H4 (cell line): ENCODE data around the gene SCN5A. TPM values are rescaled to one million over a fixed set of nuclear protein-coding genes. Genes with fewer than 3 reads are reported as not detected.
A peak's percentile ranks its signal among the peaks of the same experiment; 100 is the strongest.

ENCODE experiments used
- DNase-seq: peaks from one replicate; pipeline ENCODE4 v3.0.0-alpha.2; 2015; ENCODE audit warnings: low spot score
- total RNA-seq: library from RNA; depleted of rRNA; stranded (reverse); fragments of >200 nt; shearing (Covaris generic); gene quantifications from 2 replicates; pipeline ENCODE4 v1.2.3, GENCODE V29; 2014; rRNA removed

The SCN5A gene
- total RNA-seq, result 0.85 and 3.0 TPM in 2 replicates

DNA sequence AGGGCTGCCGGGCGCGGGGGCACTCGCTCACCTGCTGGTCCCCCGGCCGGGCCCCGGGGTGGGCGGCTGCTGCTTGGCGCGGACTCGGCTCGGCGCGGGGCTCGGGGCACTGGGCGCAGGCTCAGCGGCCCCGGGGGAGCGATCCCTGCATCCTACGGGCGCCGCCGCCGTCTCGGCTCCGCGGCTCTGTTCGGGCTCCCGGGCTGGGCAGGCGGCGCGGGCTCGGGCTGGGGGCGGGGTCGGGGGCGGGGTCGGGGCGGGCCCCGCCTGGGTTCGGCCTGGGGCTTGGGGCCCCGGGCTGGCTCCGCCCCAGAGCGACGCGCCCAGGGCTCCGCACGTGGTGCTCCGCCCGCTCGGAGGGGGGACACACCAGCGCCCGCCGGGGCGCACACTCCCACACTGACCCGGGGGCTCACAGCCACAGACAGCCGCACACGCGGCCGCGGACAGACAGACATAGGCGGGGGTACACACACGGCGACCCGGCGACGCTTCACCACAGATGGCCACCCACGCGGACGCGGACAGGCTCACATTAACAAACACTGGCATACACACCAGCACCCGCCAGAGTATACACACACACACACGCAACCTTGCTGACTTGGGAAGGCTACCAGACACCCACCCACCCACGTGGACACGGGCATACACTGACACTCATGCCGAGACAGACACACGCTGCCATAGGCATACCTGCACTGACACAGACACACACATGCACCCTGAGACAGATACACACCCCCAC, at the start of gene SCN5A:
Gene SCN5A, minus strand, starts transcription at position 188 of the 748 bp plus-strand sequence. CDS start 16,380 bp downstream, outside the sequence.
- no peak for DNase-seq

DNA sequence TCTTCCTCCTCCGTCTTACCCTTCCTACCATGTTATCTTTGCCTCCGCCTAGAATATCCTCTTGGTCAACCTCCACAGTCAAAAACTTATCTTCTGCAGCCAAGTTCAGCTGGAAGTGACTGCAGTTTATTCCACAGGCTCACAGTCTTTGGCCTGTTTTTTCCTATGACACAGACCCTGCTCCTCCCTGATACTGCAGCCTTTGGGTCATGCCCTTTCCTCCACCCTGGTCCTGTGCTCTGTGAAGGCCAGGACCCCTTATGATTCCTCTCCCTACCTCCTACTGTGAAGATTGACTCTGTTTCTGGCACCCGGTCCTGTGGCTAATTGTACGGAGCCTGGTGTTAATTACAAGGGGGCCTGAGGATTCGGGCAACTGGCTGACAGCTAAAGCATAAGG, 49.3 kb upstream of the SCN5A start:
- no peak for DNase-seq

DNA sequence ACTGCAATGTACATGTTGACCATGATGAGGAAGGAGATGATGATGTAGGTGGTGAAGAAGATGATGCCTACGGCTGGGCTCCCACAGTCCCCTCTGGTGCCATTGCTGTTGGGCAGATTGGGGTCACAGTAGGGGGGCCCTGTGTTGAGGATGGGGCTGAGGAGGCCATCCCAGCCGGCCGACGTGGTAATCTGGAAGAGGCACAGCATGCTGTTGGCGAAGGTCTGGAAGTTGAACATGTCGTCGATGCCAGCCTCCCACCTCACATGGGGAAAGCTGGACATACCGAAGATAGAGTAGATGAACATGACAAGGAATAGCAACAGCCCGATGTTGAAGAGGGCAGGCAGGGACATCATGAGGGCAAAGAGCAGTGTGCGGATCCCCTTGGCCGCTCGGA, 48.6 kb upstream of the SCN5A start:
- no peak for DNase-seq

DNA sequence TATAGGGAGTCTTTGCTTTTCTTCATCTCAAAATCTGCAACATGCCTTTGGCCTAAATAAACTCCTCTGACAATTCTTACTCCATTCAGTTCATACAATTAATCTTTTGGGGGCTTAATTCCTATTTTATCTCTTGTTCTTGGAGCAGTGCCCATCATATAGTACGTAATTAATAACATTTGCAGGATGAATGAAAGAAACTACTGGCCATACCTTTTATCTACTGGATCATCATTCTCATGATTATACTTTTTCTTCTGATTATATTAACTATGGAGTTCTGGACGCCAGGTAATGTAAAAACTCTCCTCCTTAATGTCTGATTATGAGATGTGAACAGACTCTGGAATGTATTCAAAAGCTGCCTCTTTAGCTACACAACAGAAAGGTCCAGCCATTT, 46.5 kb upstream of the SCN5A start:
- no peak for DNase-seq

DNA sequence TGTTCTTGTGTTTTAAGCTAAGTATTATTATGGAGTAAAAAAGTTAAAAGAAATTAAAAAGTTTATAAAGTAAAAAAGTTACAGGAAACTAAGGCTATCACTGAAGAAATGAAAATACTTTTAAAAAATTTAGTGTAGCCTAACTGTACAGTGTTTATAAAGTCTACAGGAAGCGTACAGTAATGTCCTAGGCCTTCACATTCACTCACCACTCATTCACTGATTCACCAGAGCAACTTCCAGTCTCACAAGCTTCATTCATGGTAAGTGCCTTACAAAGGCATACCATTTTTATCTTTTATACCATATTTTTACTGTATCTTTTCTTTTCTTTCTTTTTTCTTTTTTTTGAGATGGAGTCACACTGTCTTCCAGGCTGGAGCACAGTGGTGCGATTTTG, 40.7 kb upstream of the SCN5A start:
- DNase-seq, result no peak

DNA sequence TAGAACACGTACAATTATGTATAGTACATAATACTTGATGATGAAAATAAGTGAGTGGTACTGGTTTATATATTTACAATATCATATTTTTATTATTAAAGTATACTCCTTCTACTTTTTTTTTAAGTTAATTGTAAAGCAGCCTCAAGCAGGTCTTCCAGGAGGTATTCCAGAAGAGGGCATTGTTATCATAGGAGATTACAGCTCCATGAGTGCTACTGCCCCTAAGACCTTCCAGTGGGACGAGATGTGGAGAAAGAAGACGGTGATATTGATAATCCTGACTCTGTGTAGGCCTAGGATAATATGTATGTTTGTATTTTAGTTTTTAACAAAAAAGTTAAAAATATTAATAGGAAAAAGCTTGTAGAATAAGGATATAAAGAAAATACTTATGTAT, 40.3 kb upstream of the SCN5A start:
- no peak for DNase-seq

DNA sequence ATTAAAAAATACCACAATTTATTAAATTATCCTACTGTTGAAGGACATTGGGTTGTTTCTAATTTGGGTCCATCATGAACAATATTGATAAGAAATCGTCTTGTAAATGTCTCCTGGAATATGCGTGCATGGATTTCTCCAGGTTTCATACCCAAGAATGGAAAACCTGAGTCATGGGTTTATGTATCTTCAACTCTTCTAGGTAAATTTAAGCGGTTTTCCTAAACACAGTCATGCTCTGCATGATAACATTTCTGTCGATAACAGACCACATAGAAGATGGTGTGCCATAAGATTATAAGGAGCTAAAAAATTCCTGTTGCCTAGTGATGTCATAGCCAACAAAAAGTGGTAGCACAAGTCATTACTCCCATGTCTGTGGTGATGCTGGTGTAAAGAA, 39.9 kb upstream of the SCN5A start:
- DNase-seq, result no peak

DNA sequence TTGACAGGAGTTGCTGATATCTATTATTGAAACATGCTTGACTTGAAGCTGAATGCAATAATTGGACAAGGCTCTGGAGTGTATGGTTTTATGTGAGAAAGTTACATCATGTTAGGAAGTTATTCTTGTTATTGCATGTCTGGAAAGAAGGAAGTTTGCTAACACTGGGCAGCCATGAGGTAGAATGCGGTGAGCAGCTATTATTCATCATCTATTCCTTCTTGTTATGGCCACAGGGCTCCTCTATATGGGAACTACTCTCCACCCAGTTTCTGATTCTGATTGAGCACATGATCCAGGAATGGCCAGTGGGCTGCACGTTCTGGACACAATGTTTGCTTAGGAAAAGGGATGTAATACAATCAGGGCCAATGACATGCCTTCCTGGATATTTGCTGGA, 37.8 kb upstream of the SCN5A start:
- DNase-seq, result no peak

DNA sequence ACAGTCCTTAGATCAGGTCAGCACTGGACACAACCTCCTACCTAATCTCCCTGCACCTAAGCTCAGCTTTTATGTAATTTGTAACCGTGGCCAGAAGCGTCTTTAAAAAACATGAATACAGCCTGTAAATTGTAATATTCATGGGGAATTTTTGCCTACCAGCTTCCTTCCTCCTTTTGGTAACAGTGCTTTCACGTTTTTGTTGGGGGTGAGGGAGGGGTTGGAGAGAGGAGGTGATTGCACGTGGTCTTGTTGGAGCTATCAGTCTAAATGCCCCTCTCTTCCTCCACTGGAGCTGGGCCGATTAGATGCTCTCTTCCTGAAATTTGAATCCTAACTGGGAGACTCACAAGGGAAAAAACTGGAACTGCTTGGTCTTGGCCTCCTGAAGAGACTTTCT, 35.1 kb upstream of the SCN5A start:
- no peak for DNase-seq

DNA sequence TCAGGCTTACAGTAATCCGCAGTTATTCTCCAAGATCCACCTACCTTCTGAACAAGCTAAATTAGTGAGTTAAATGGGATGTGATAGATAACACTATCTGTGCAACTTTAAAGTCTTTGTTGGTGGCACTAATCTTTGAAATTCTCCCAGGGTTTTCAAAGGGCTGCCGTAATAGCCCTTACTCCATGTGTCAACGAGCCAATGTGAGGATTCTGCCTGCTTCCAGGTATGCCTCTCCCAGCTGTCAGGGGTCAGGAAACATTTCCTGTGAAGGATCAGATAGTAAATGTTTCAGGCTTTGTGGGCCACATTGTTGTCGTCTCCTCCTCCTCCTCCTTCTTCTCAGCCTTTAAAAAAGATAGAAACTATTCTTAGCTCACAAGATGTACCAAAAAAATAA, 20.2 kb upstream of the SCN5A start:
- no peak for DNase-seq

DNA sequence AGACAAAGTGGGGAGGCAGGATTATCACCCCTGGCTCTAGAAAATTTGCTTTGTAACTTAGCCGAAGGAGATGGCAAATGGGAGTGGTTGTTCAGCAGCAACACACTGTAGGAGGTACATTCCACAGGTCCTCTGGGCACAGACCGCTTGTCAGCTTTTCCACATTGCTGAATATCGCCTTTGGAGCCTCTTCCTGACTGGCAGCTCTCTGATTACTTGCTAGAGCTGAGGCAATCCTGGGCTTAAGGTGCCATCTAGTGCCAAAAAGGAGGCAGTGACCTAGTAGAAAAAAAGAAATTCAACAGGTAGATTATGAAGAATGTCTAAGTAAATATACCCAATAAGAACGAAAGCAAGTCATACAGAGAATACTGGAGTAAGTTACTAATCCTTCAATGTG, 13.1 kb upstream of the SCN5A start:
- peak; percentile 38 for DNase-seq

DNA sequence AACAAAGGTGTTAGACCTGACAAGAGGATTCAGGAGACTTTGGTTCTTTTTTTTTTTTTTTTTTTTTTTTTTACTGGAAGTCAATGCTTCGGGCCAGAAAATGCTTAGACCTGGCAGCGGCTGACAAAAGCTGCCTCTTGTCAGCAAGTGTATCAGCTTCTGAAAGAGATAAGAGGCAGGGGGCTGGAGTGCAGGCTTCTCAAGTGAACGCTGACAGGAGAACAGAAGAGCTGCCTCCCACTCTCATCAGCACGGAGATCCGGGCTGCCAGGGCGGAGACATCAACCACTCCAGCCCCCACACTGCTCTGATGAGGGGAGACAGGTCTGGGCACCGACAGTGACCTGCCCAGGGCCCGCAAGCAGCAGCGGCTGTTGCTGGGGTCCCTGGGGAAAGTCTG, 9.4 kb upstream of the SCN5A start:
- no peak for DNase-seq

DNA sequence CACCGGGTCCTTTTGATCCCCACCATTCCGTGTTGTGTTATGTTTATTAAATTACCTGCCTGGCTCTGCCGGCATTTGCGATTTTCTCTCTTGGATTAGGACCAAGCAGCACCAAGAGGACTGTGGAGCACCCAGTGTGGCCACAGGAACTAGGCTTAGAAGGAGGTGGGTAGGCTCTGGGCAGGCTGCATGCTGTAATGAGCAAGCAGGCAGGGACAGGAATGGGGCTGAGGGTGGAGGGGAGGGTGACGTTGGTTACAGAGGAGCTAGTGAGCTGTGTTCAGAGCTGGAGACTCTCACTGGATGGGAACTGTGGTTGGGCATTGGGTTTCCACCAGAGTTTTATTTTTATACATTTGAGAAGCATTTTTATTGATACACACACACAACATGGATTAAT, 7.9 kb upstream of the SCN5A start:
- no peak for DNase-seq

DNA sequence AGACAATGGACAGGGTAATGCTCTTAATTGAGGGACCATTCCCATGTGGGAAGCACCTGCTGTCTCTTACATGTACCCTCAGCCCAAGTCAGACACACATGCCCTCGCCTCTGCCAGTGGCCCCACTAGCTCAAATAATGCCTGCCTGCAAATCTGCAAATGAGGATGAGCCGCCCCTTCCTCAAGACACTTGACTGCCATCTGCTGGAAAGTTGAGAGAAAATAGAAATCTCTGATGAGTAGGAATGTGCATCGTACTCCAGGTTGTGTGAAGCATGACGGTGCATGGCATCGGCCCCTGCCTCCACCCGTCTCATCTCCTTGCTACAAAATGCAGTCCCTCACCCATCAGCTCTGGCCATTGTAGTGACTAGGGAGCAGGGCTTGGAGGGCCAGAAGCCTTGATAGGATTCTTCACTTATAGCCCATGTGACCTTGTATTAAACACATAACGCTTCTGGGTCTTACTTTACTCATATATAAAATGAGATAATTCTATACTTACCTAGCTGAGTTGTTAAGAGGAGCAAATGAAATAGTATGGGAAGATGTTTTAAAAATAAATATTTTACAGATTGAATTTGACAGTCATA, 6.3 kb upstream of the SCN5A start:
- peak; percentile 40 for DNase-seq

DNA sequence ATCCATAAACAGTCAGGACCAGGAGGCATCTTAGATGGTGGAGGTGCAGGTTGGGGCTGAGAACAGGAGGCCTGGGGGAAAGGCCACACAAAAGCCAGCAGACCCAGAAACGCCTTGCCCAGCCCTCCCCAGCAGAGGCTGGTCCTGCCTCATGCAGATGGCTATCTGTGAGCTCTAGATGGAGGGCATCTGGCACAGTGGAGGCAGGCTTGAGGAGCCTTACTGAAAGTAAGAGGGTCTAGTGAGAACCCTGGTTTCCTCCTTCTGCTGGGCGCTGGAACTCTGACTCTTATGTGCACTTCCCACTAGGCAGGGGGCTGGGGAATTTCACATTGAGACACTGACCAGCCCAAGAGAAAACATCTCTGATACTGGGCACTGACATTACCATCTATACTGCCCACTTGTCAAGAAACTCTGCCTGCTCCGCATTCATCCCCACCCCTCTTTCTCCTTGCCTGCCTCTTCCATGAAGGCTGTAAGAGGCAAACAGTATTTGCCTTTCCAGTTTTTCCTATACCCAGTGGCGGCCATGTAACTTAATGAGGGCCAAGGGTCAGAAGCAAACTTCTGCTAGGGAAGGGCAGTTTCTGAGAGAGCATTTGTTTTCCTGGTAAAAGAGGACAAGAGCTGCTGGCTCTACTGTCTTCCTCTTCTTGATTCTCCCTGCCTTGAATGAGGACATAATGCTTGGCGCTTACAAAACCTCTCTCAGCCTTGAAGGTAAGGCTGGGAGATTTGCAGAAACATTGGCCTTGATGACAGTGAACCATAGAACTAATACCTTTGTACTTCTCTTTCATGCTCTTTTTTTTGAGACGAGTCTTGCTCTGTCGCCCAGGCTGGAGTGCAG, 4.4 kb upstream of the SCN5A start:
- no peak for DNase-seq

DNA sequence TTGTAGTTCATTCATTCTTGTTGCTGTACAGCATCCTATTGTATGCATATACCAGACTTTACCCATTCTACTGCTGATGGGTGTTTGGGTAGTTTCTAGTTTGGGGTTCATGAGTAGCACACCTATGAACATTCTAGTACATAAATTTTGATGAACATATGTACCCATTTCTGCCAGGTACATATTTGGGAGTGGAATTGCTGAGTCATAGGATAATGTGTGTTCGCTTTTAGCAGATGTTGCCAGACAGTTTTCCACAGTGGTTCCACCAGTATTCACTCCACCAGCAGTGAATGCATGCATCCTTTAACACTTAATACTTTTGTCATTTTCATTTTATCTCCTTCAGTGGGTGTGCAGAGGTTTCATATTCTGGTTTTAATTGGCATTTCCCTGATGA, 3.4 kb upstream of the SCN5A start:
- no peak for DNase-seq

DNA sequence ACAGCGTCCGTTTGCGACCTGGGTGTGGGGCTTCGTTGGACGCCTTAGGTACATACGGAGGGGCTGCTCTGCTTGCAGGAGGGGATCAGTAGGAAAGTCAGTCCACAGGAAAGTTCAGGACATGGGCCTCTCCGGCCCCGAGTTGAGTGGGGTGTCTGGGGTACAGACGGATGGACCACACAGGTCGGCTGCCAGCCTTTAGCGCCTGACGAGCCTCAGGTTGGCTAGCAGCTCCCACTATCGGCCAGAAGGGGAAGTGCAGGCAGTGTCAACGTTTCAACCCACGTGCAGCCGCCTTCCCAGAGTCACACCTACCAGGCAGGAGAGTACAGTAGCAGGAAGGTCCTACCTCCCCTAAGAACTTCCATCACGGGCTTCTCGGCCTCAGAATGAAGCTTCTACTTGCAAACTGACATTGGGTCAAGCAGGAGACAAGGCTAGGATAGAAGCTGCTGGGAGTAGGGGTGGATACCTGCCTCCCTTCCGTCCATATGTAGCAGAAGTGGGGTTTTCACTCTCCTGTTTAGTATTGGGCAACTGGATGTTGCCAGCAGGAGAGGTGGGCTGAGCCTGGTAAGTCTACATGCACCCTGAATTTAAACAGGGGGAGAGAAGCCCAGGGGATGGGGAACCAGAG, 1.8 kb upstream of the SCN5A start:
- peak; percentile 36 for DNase-seq

DNA sequence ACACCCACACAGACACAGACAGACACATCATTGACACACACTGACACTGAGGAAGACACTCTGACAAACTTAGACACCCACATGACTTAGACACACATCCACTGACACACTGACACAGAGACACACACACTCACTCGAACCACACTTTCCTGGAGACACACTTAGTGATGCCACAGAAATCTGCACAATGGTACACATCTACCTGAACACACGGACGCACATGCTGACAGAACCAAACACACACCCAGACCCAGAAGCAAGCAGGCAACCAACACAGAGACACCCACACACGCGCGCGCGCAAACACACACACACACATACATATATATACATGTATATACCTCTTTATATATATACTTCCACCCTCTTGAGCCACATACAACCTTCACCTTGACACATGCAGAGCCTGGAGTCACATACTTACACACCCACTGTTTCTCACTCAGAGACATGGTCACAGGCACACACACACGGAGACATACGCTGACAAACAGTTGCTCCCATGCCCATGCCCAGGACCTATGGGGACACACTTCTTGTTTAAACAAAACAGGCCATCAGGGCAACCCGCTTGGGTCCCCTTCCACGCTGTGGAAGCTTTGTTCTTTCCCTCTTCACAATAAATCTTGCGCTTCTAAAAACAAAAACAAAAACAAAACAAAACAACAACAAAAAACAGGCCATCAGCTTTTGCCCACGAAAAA, 913 bp upstream of the SCN5A start:
- no peak for DNase-seq

DNA sequence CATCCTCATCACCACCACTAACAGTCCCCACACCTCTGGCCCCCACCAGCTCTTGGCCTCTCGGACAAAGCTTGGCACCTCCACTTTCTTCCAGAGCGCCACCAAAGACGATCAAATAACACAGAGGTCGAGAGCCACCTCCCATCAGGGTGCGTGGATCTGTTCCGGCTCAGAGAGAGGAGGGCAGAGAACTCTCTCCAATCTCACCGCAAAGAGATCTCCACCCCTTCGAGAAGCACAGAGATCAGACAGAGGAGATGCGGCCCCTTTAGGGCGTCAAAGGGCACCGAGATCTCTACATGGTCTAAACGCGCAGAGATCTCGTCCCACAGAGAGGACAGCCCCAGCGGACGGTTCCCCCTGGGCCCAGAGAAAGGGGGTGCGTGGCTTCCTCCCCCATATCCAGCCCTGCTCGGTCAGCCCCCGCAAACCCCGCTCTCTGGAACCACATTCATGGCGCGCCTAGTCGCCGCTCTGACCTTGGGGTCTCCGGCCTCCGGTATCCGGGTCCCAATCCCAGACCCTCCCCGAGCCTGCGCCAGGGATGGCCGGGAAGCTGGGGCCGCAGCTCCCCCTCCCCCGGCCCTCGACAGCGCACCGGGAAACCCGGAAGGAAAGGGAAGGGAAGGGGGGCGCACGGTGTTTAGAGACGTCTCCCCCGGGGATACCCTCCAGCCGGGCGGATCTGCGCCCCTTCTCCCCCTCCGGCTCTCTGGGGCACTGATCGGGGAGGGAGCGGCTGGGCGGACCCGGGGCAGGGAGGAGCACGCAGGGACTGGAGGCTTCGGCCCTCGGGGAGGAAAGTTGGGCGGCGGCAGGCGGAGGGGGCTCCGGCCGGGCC, 608 bp downstream of the SCN5A start:
- no peak for DNase-seq

DNA sequence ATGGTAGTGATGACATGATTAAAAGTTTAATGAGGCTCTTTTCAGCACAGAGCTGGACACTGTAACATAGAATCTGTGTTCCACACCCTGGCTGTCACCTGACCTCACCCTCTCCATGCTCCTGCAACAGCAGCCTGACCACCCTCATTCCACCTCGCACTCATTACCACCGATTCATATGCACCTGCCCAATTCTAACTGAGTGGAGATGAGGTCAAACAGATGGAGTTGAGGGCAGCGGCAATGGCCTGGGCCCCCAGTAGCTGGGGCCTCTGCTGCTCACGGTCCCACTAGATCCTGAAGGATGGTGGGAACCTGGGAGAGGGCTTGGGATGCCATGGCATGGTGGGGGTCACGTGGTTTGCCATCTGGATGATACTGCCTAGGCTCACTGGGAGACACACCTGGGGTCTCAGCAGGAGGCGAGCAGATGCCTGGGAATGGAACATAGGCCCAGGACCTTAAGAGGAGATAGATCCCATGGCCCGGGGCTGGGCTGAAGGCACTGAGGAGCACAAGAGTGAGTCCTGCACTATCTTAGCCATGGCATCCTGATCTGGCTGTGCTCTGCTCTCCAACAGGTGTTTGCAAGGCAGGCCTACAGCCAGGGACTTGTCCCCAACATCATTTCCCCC, 1.3 kb downstream of the SCN5A start:
- DNase-seq, result no peak
